A673 (cell line): ENCODE measurements around the gene ABLIM3. TPM values are rescaled to one million over a fixed set of nuclear protein-coding genes. Genes with fewer than 3 reads are reported as not detected.

Source experiments
- BruUV-seq: library from RNA; stranded (reverse); fragments of 400-500 nt; replicated peaks from 2 replicates; lab custom pipeline; 2021; lab: Mats Ljungman, UMichigan
- CTCF ChIA-PET: fragments of 300-600 bp; sonication (Branson Sonifier 250); formaldehyde crosslinking; loops from one replicate; lab custom pipeline; 2022; ENCODE audit warnings: antibody characterized with exemption; lab: Charles Lee
- POLR2A ChIA-PET: fragments of 300-600 bp; sonication (Branson Sonifier 250); formaldehyde crosslinking; loops from one replicate; lab custom pipeline; 2022; ENCODE audit warnings: antibody characterized with exemption; ENCODE audit not compliant: low non-redundant PET; lab: Charles Lee
- DNase-seq: peaks from one replicate; pipeline ENCODE4 v3.0.0-alpha.2; 2015; ENCODE audit warnings: low spot score
- H3K27ac ChIP-seq: fragments of 200-600 bp; sonication (generic); 2 replicates; pipeline ENCODE4 v1.5.1; 2016; ENCODE audit warnings: mixed run types, low read depth, mild to moderate bottlenecking, mixed read lengths, antibody characterized with exemption, low read length; ENCODE audit not compliant: poor library complexity, severe bottlenecking
- H3K27me3 ChIP-seq: fragments of 200-600 bp; sonication (generic); replicated peaks from 2 replicates; pipeline ENCODE4 v1.6.1; 2017; ENCODE audit warnings: mixed run types, low read depth, mild to moderate bottlenecking, mixed read lengths, antibody characterized with exemption, low read length; ENCODE audit not compliant: insufficient read depth, poor library complexity
- H3K36me3 ChIP-seq: fragments of 200-600 bp; sonication (generic); 2 replicates; pipeline ENCODE4 v1.6.1; 2016; ENCODE audit warnings: mixed run types, mild to moderate bottlenecking, mixed read lengths, antibody characterized with exemption, low read length; ENCODE audit not compliant: insufficient read depth, poor library complexity, severe bottlenecking
- H3K4me1 ChIP-seq: fragments of 200-600 bp; sonication (generic); 2 replicates; pipeline ENCODE4 v1.6.1; 2017; ENCODE audit warnings: mixed run types, mild to moderate bottlenecking, mixed read lengths, antibody characterized with exemption, low read length; ENCODE audit not compliant: insufficient read depth, poor library complexity, severe bottlenecking
- H3K4me3 ChIP-seq: fragments of 200-600 bp; sonication (generic); 2 replicates; pipeline ENCODE4 v1.5.1; 2016; ENCODE audit warnings: low read depth, mixed run types, mild to moderate bottlenecking, mixed read lengths, low read length; ENCODE audit not compliant: poor library complexity, severe bottlenecking
- H3K9me3 ChIP-seq: fragments of 200-600 bp; sonication (generic); 2 replicates; pipeline ENCODE4 v1.6.1; 2016; ENCODE audit warnings: mixed run types, low read depth, mild to moderate bottlenecking, mixed read lengths, antibody characterized with exemption, low read length; ENCODE audit not compliant: poor library complexity, severe bottlenecking
- EZH2 ChIP-seq: fragments of 200-600 bp; sonication (generic); IDR thresholded peaks from 2 replicates; pipeline ENCODE4 v1.6.1; 2017; ENCODE audit warnings: borderline replicate concordance, low read depth, mild to moderate bottlenecking, mixed read lengths, antibody characterized with exemption, low read length; ENCODE audit not compliant: poor library complexity, severe bottlenecking
- intact Hi-C: fragments of 100-400 bp; cut with micrococcal nuclease; formaldehyde crosslinking; loops from one replicate; pipeline ENCODE4 v1.10.0; 2022; ENCODE audit not compliant: unreplicated experiment
- total RNA-seq: library from RNA; stranded (reverse); gene quantifications from 2 replicates; pipeline ENCODE4 v1.2.3, GENCODE V29; 2021
- TF ChIP-seq, protein P1 (sequence below): fragments of 300-800, 200-600 bp; sonication (generic); conservative IDR thresholded peaks from 2 replicates; pipeline ENCODE4 v1.5.1; 2017; ENCODE audit warnings: low read depth, mild to moderate bottlenecking, antibody characterized with exemption, low read length, moderate library complexity, mixed read lengths

The ABLIM3 gene
- total RNA-seq, 1 experiment from 2014 or later: not detected

DNA sequence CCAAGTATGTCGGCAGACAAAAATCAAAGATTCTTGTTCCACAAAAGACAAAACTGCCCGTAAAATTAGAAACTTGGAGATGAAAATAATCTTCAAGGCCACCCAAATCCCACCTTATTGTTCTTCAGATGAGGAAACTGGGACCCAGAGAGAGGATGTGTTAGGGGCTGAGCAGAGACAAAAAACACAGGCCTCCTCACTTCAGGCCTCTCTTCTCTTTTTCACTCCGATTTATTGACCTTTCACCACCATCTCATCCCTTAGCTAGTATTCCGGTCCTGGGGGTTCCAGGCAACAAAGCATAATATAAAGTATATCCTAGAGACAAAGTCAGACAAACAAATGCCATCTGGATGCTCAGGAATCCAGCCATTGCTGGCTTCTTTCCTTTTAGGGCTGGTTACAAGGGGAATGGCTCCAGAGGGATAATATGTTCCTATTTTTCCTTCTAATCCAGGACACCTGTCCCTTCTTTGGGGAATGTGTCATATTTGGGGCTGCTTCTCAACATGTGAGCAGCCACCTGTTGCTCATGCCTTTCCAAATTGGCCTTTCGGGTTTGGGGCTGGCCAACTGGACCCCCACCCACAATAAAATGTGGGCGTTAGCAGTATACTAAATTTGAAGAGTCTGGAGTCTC, 88.1 kb downstream of the ABLIM3 start:
- TF ChIP-seq EZH2: no peak
- TF ChIP-seq, protein P1, sequence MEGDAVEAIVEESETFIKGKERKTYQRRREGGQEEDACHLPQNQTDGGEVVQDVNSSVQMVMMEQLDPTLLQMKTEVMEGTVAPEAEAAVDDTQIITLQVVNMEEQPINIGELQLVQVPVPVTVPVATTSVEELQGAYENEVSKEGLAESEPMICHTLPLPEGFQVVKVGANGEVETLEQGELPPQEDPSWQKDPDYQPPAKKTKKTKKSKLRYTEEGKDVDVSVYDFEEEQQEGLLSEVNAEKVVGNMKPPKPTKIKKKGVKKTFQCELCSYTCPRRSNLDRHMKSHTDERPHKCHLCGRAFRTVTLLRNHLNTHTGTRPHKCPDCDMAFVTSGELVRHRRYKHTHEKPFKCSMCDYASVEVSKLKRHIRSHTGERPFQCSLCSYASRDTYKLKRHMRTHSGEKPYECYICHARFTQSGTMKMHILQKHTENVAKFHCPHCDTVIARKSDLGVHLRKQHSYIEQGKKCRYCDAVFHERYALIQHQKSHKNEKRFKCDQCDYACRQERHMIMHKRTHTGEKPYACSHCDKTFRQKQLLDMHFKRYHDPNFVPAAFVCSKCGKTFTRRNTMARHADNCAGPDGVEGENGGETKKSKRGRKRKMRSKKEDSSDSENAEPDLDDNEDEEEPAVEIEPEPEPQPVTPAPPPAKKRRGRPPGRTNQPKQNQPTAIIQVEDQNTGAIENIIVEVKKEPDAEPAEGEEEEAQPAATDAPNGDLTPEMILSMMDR: no peak
- no peak for DNase-seq
- Histone ChIP-seq H3K4me1 (no peaks in the 10 kb centered on the region), H3K27ac (no peak overlapping the region), H3K9me3 (no peaks in the 10 kb centered on the region), H3K4me3 (no peak overlapping the region), H3K36me3 (no peaks in the 10 kb centered on the region), H3K27me3 (peaks cover 40% of the 10 kb centered on the region)
- intact Hi-C loops: loop anchor here (2.0 kb wide), 1 partner anchor 89 kb away; the partner anchor contains the start of gene ABLIM3
- no TSS peak for BruUV-seq
- ChIA-PET CTCF (no interaction called here), POLR2A (no interaction called here)

DNA sequence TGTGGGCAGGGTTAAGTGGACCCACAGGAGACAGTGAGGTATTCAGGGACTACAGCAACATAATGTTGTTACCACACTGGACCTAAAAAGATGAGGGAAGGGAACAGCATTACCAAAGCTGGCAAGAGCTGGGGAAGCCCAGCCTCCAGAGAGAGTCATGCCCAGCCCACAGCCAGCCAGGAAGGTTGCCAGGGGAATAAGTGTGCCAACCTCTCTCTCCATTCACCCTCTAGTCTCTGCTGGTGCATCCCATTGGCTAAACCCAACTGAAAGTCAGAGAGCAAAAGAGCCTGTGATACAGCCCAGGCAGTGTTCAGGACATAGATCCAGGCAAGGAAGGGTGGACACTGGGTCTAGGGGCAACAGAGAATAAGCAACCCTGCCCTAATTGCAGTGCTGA, 94.5 kb downstream of the ABLIM3 start:
- no peaks in the 10 kb centered on the region for H3K4me1 ChIP-seq
- ChIA-PET CTCF (no interaction called here), POLR2A (no interaction called here)
- H3K27me3 ChIP-seq: peaks cover 79% of the 10 kb centered on the region
- no peak for DNase-seq
- no peak overlapping the region for H3K4me3 ChIP-seq
- no TSS peak for BruUV-seq
- TF ChIP-seq, protein P1: no peak
- TF ChIP-seq EZH2: no peak
- H3K36me3 ChIP-seq: no peaks in the 10 kb centered on the region
- H3K27ac ChIP-seq: no peak overlapping the region
- intact Hi-C loops: no loop called here
- H3K9me3 ChIP-seq: no peaks in the 10 kb centered on the region

DNA sequence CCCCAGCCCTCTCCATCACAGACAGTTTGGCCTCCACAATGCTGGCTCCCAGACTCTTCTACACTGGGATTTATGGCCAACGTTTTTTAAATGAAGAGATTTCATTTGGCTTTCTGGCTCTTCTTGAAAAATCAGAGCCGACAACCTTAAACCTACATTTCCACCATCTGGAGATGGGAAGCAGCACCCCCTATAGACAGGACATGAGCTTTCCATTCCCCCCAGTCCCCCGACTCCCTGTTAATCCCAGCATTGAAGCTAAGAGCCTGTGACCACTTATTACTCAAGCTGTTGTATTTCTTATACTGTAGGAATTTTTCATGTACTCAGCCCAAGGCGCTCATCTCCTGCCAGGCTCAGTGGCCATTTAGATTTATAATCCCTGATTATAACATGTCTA, 96.4 kb downstream of the ABLIM3 start:
- no peaks in the 10 kb centered on the region for H3K36me3 ChIP-seq
- no TSS peak for BruUV-seq
- no peak for DNase-seq
- ChIA-PET CTCF (no interaction called here), POLR2A (no interaction called here)
- intact Hi-C loops: no loop called here
- H3K4me1 ChIP-seq: no peaks in the 10 kb centered on the region
- H3K4me3 ChIP-seq: no peak overlapping the region
- H3K27me3 ChIP-seq: peaks cover 69% of the 10 kb centered on the region
- no peaks in the 10 kb centered on the region for H3K9me3 ChIP-seq
- no peak overlapping the region for H3K27ac ChIP-seq
- TF ChIP-seq, protein P1: 0 out of 2 replicates have a peak, but pooled peaks have one; percentile 16
- TF ChIP-seq EZH2: no peak
